Dendritic cell treated with granulocyte-macrophage colony-stimulating factor and Interleukin-4, amounts not matched to agents 40 ng/mL and 50 ng/mL, for 4 days (primary cell): ENCODE measurements around the gene PCBP3.

ENCODE experiments used
- H3K27ac Mint-ChIP-seq: one replicate; pipeline ENCODE4 v1.8.0; 2022; ENCODE audit warnings: mild to moderate bottlenecking, mixed read lengths
- H3K27me3 Mint-ChIP-seq: one replicate; pipeline ENCODE4 v1.8.0; 2022; ENCODE audit warnings: mild to moderate bottlenecking, mixed read lengths
- H3K36me3 Mint-ChIP-seq: one replicate; pipeline ENCODE4 v1.8.0; 2022; ENCODE audit warnings: low read depth, mixed read lengths
- H3K4me1 Mint-ChIP-seq: one replicate; pipeline ENCODE4 v1.8.0; 2022; ENCODE audit warnings: low read depth, mixed read lengths
- H3K4me3 Mint-ChIP-seq: one replicate; pipeline ENCODE4 v1.8.0; 2022; ENCODE audit warnings: mild to moderate bottlenecking, moderate library complexity, mixed read lengths
- H3K9me3 Mint-ChIP-seq: one replicate; pipeline ENCODE4 v1.8.0; 2022; ENCODE audit warnings: mixed read lengths
- intact Hi-C: fragments of 100-400 bp; cut with micrococcal nuclease; formaldehyde crosslinking; loops from one replicate; pipeline ENCODE4 v1.15.0; 2022

Gene PCBP3

GRCh38 chr21:45987121-45987711 lies 343.7 kb downstream of the PCBP3 start:
- Mint-ChIP-seq H3K9me3 (no peaks in the 10 kb centered on the region), H3K4me1 (no peaks in the 10 kb centered on the region), H3K27me3 (peaks cover 20% of the 10 kb centered on the region), H3K27ac (no peak overlapping the region), H3K36me3 (no peaks in the 10 kb centered on the region), H3K4me3 (no peak overlapping the region)
- intact Hi-C loops, result no loop called here

- no peaks in the 10 kb centered on the region for H3K9me3 Mint-ChIP-seq
- no peak overlapping the region for H3K4me3 Mint-ChIP-seq
- H3K36me3 Mint-ChIP-seq, result no peaks in the 10 kb centered on the region
- intact Hi-C loops, result no loop called here
- no peak overlapping the region for H3K27ac Mint-ChIP-seq
- H3K4me1 Mint-ChIP-seq, result no peaks in the 10 kb centered on the region
- peaks cover 10% of the 10 kb centered on the region for H3K27me3 Mint-ChIP-seq
Measured at GRCh38 chr21:45988366-45989347, 345.1 kb downstream of the PCBP3 start.

- H3K27ac Mint-ChIP-seq, result no peak overlapping the region
- intact Hi-C loops, result no loop called here
- no peaks in the 10 kb centered on the region for H3K36me3 Mint-ChIP-seq
- H3K9me3 Mint-ChIP-seq, result no peaks in the 10 kb centered on the region
- peaks cover 7% of the 10 kb centered on the region for H3K27me3 Mint-ChIP-seq
- H3K4me3 Mint-ChIP-seq, result no peak overlapping the region
- no peaks in the 10 kb centered on the region for H3K4me1 Mint-ChIP-seq
Measured at GRCh38 chr21:45989355-45990048, 346.0 kb downstream of the PCBP3 start.

- H3K27ac Mint-ChIP-seq, result no peak overlapping the region
- intact Hi-C loops, result no loop called here
- no peaks in the 10 kb centered on the region for H3K36me3 Mint-ChIP-seq
- H3K9me3 Mint-ChIP-seq, result no peaks in the 10 kb centered on the region
- no peak overlapping the region for H3K4me3 Mint-ChIP-seq
- H3K27me3 Mint-ChIP-seq, result no peaks in the 10 kb centered on the region
- H3K4me1 Mint-ChIP-seq, result no peaks in the 10 kb centered on the region
Measured at GRCh38 chr21:45990049-45990711, 346.7 kb downstream of the PCBP3 start.

- intact Hi-C loops, result no loop called here
- Mint-ChIP-seq H3K36me3 (no peaks in the 10 kb centered on the region), H3K27ac (no peak overlapping the region), H3K9me3 (no peaks in the 10 kb centered on the region), H3K27me3 (no peaks in the 10 kb centered on the region), H3K4me3 (no peak overlapping the region), H3K4me1 (no peaks in the 10 kb centered on the region)
Measured at GRCh38 chr21:45990741-45991605, 347.4 kb downstream of the PCBP3 start.

- Mint-ChIP-seq H3K4me3 (no peak overlapping the region), H3K4me1 (no peaks in the 10 kb centered on the region), H3K9me3 (no peaks in the 10 kb centered on the region), H3K36me3 (no peaks in the 10 kb centered on the region), H3K27me3 (no peaks in the 10 kb centered on the region), H3K27ac (no peak overlapping the region)
- intact Hi-C loops, result no loop called here
Measured at GRCh38 chr21:45991606-45992300, 348.2 kb downstream of the PCBP3 start.
